GM10266 (cell line): ENCODE data around the gene SEC11A.

ENCODE experiments used
- DNase-seq: peaks from one replicate; pipeline ENCODE4 v3.0.0; 2012; ENCODE audit errors: extremely low spot score
- CTCF ChIP-seq: IDR thresholded peaks from 2 replicates; pipeline ENCODE4 v1.5.1; 2012; ENCODE audit warnings: mild to moderate bottlenecking, low read depth; ENCODE audit not compliant: control insufficient read depth, insufficient read depth; ENCODE audit errors: missing control alignments

Gene SEC11A

GRCh38 chr15:84714821-84715220 lies 1.1 kb downstream of the SEC11A start:
- no peak for DNase-seq
- no peak for TF ChIP-seq CTCF

GRCh38 chr15:84714372-84714771 lies 1.6 kb downstream of the SEC11A start:
- DNase-seq, result no peak
- TF ChIP-seq CTCF, result no peak

- DNase-seq, result no peak
- no peak for TF ChIP-seq CTCF
Observed at GRCh38 chr15:84703808-84704207, 12.1 kb downstream of the SEC11A start.

GRCh38 chr15:84702961-84703482 lies 12.9 kb downstream of the SEC11A start:
- no peak for DNase-seq
- TF ChIP-seq CTCF, result no peak

GRCh38 chr15:84699538-84700191 lies 16.3 kb downstream of the SEC11A start:
- no peak for TF ChIP-seq CTCF
- no peak for DNase-seq

GRCh38 chr15:84697236-84697990 lies 18.5 kb downstream of the SEC11A start:
- no peak for TF ChIP-seq CTCF
- no peak for DNase-seq

GRCh38 chr15:84696757-84697156 lies 19.2 kb downstream of the SEC11A start:
- DNase-seq, result no peak
- no peak for TF ChIP-seq CTCF
